HG02884 (cell line): ENCODE measurements around the gene ASTN2.
"Not testable (repeated sequence)": the region's sequence is repeated elsewhere in the genome, so short reads cannot be mapped to it uniquely, and the experiment has no call there.

Source experiments
- ATAC-seq: cut with Tn5 transposase; IDR thresholded peaks from one replicate; pipeline ENCODE4 v1.9.1; 2021; ENCODE audit warnings: mild to moderate bottlenecking, moderate library complexity; ENCODE audit not compliant: unreplicated experiment

The ASTN2 gene

GRCh38 chr9:116691607-116692006, 723.2 kb downstream of the ASTN2 start:
- no peak for ATAC-seq

GRCh38 chr9:116690805-116691204, 724.1 kb downstream of the ASTN2 start:
- not testable (repeated sequence) for ATAC-seq

GRCh38 chr9:116689486-116690032, 725.3 kb downstream of the ASTN2 start:
- ATAC-seq = no peak

GRCh38 chr9:116688806-116689485, 725.9 kb downstream of the ASTN2 start:
- no peak for ATAC-seq

GRCh38 chr9:116687754-116688135, 727.1 kb downstream of the ASTN2 start:
- no peak for ATAC-seq

- ATAC-seq = peak; percentile 98
These were observed 727.6 kb downstream of the ASTN2 start, which contains the start of gene TRIM32 for GRCh38 chr9:116687074-116687753. Gene TRIM32 (plus strand): TSS chr9:116687305. CDS start chr9:116697743, 10,438 bp downstream.

- peak; percentile 44 for ATAC-seq
These were observed 728.2 kb downstream of the ASTN2 start for GRCh38 chr9:116686693-116687073.

GRCh38 chr9:116686135-116686534, 728.7 kb downstream of the ASTN2 start:
- no peak for ATAC-seq

- no peak for ATAC-seq
These were observed 729.7 kb downstream of the ASTN2 start for GRCh38 chr9:116685166-116685565.

- no peak for ATAC-seq
These were observed 731.3 kb downstream of the ASTN2 start for GRCh38 chr9:116683535-116683934.

- ATAC-seq = no peak
These were observed 740.5 kb downstream of the ASTN2 start for GRCh38 chr9:116674210-116674980.

- ATAC-seq = no peak
These were observed 741.5 kb downstream of the ASTN2 start for GRCh38 chr9:116673375-116673774.

GRCh38 chr9:116671605-116672004, 743.3 kb downstream of the ASTN2 start:
- ATAC-seq = peak; percentile 37

- ATAC-seq = no peak
These were observed 745.7 kb downstream of the ASTN2 start for GRCh38 chr9:116668970-116669695.

- ATAC-seq = no peak
These were observed 751.3 kb downstream of the ASTN2 start for GRCh38 chr9:116663581-116663980.

- no peak for ATAC-seq
These were observed 752.1 kb downstream of the ASTN2 start for GRCh38 chr9:116662646-116663310.

- ATAC-seq = peak; percentile 86
These were observed 753.6 kb downstream of the ASTN2 start for GRCh38 chr9:116661037-116661954.

- no peak for ATAC-seq
These were observed 756.6 kb downstream of the ASTN2 start for GRCh38 chr9:116658265-116658664.

GRCh38 chr9:116656977-116657376, 757.9 kb downstream of the ASTN2 start:
- no peak for ATAC-seq
